Stomach (tissue), 9 donors: Measurements from ENCODE around the gene HTRA2. TPM values are rescaled to one million over a fixed set of nuclear protein-coding genes. Genes with fewer than 3 reads are reported as not detected.

Source experiments
- DNase-seq, 2 donors: peaks; one replicate each; pipeline versions ENCODE4 v3.0.0 to v3.0.0-alpha.2; 2013 to 2019
- H3K27ac ChIP-seq, 5 donors: fragments of 200-600 bp in 4 of 5; sonication (generic) in 4 of 5; one replicate each; pipeline ENCODE4 v1.5.1; 2013 to 2019; ENCODE audit warnings: mild to moderate bottlenecking in 1 of 5, moderate library complexity in 1 of 5
- H3K27me3 ChIP-seq, 3 donors: fragments of 200-600 bp; sonication (generic); one replicate each; pipeline ENCODE4 v1.5.1; 2017 to 2019; ENCODE audit warnings: mixed run types in 1 of 3
- H3K36me3 ChIP-seq, 4 donors: fragments of 200-600 bp; sonication (generic); 1 replicate in 3 of 4; 2 replicates in 1 of 4; pipeline ENCODE4 v1.5.1; 2016 to 2019
- H3K4me1 ChIP-seq, 4 donors: fragments of 200-600 bp; sonication (generic); one replicate each; pipeline ENCODE4 v1.5.1; 2016 to 2019
- H3K4me3 ChIP-seq, 4 donors: fragments of 200-600 bp; sonication (generic) in 3 of 4; one replicate each; pipeline ENCODE4 v1.5.1; 2016 to 2019; ENCODE audit warnings: mild to moderate bottlenecking in 1 of 4
- H3K9me3 ChIP-seq, 4 donors: fragments of 200-600 bp; sonication (generic); one replicate each; pipeline ENCODE4 v1.5.1; 2016 to 2019
- CTCF ChIP-seq, 7 experiments: fragments of 450-650 bp in 4 of 7; fragments of 200-600 bp in 3 of 7; sonication (generic) in 3 of 7; IDR thresholded peaks; one replicate each; pipeline ENCODE4 v1.5.1; 2016 to 2019; ENCODE audit warnings: antibody characterized with exemption in 7 of 7, control low read depth in 2 of 7, mild to moderate bottlenecking in 1 of 7
- EP300 ChIP-seq: sonication (generic); formaldehyde crosslinking; IDR thresholded peaks from one replicate; pipeline ENCODE4 v1.6.1; 2017; ENCODE audit warnings: antibody characterized with exemption
- POLR2A ChIP-seq, 4 donors: fragments of 450-650 bp; IDR thresholded peaks; one replicate each; pipeline ENCODE4 v1.6.1; 2016; ENCODE audit warnings: antibody characterized with exemption in 4 of 4, control low read depth in 2 of 4, mild to moderate bottlenecking in 1 of 4, moderate library complexity in 1 of 4
- POLR2AphosphoS5 ChIP-seq, 3 donors: sonication (generic); formaldehyde crosslinking; IDR thresholded peaks; one replicate each; pipeline ENCODE4 v1.6.1; 2016; ENCODE audit warnings: antibody characterized with exemption in 3 of 3
- WGBS, 5 donors: extraction: QIAGEN DNeasy Blood & Tissue Kit in 3 of 5; methylation state at CpG; one replicate each; pipeline versions ENCODE4 v1.1.5 to v1.1.7; 2013 to 2018; 5-methylcytosine and 5-hydroxymethylcytosine counted together
- intact Hi-C: fragments of 100-400 bp; cut with DNase I; formaldehyde crosslinking; loops from one replicate; pipeline ENCODE4 v1.15.1; 2023; ENCODE audit warnings: low total_unique reads
- polyA plus RNA-seq, 3 donors: library from polyadenylated mRNA; stranded (reverse); fragments of 200-250 nt; gene quantifications; one replicate each; pipeline ENCODE4 v1.2.3, GENCODE V29; 2013
- total RNA-seq, 5 donors: library from RNA; depleted of rRNA; stranded (reverse); fragments of >200 nt; gene quantifications; one replicate each; pipeline versions ENCODE4 v1.1.0 to v1.2.3, GENCODE V29; 2014 to 2016
- donor health status: healthy with polysubstance abuse.
- donor health status: Bipolar disorder and iron deficiency.
- donor health status: healthy.

Gene HTRA2
- total and polyA plus RNA-seq, 8 donors = 7.6 to 60.0 (median 25.0) TPM

- intact Hi-C loops = no loop called here
- peak in 1 of 2 donors; percentile 50 for DNase-seq
- Histone ChIP-seq H3K27ac (no peak overlapping the region), H3K4me3 (peak overlapping the region in 2 of 4 donors; percentile 18 to 55), H3K4me1 (peaks cover 32 to 39% (median 35%) of the 10 kb centered on the region in 4 donors), H3K27me3 (peaks cover 38 to 93% (median 82%) of the 10 kb centered on the region in 3 donors), H3K36me3 (no peaks in the 10 kb centered on the region), H3K9me3 (no peaks in the 10 kb centered on the region)
- peak in 1 of 3 donors; percentile 54 for TF ChIP-seq POLR2AphosphoS5 (IDR thresholded peaks at IDR 0.05)
- no peak for TF ChIP-seq CTCF (IDR thresholded peaks at IDR 0.05)
- WGBS, 5 donors = 4 to 10% (median 9%) methylated on average over 45 to 50 of the region's 52 CpGs
These were observed 15.9 kb upstream of the HTRA2 start for GRCh38 chr2:74513605-74514367.

- H3K36me3 ChIP-seq = no peaks in the 10 kb centered on the region
- TF ChIP-seq POLR2AphosphoS5 (IDR thresholded peaks at IDR 0.05) (no peak), EP300 (no peak), CTCF (IDR thresholded peaks at IDR 0.05) (no peak), POLR2A (IDR thresholded peaks at IDR 0.05) (no peak)
- peaks cover 38 to 100% (median 90%) of the 10 kb centered on the region in 3 donors for H3K27me3 ChIP-seq
- H3K4me3 ChIP-seq = peak within 1 kb of the TSS in 3 of 4 donors; percentile 16 to 55 (median 18)
- WGBS, 5 donors = 3 to 8% (median 4%) methylated on average over 35 to 82 of the region's 82 CpGs
- no peaks in the 10 kb centered on the region for H3K9me3 ChIP-seq
- intact Hi-C loops = no loop called here
- no peak for DNase-seq
- no peak within 1 kb of the TSS for H3K27ac ChIP-seq
- peaks cover 32 to 39% (median 35%) of the 10 kb centered on the region in 4 donors for H3K4me1 ChIP-seq
These were observed 15.1 kb upstream of the HTRA2 start, which contains the start of gene TLX2 for GRCh38 chr2:74514368-74515270. Gene TLX2 (plus strand): TSS chr2:74514450. CDS start chr2:74514807, 357 bp downstream.

- Histone ChIP-seq H3K36me3 (no peaks in the 10 kb centered on the region), H3K9me3 (no peaks in the 10 kb centered on the region), H3K4me3 (peak overlapping the region; percentile 26 to 55 (median 36)), H3K27me3 (peaks cover 38 to 100% (median 94%) of the 10 kb centered on the region in 3 donors), H3K4me1 (peaks cover 32 to 39% (median 35%) of the 10 kb centered on the region in 4 donors), H3K27ac (no peak overlapping the region)
- DNase-seq = peak in 1 of 2 donors; percentile 56
- WGBS, 5 donors = 5 to 14% (median 6%) methylated on average over 26 to 60 of the region's 60 CpGs
- intact Hi-C loops = no loop called here
- TF ChIP-seq EP300 (no peak), POLR2A (IDR thresholded peaks at IDR 0.05) (no peak), POLR2AphosphoS5 (IDR thresholded peaks at IDR 0.05) (no peak), CTCF (IDR thresholded peaks at IDR 0.05) (no peak)
These were observed 14.3 kb upstream of the HTRA2 start for GRCh38 chr2:74515271-74515980.
